ENCODE measurements around the gene MAPKAP1.

MAPKAP1 gene

GRCh38 chr9:125663127-125663526 lies 43.9 kb downstream of the MAPKAP1 start:
- Histone ChIP-seq H3K56ac (ENCODE audit: low read length) (no peak overlapping the region), H2BK5ac (ENCODE audit: low read length) (no peak overlapping the region), H3K18ac (ENCODE audit: low read length) (no peak overlapping the region), H3K36me3 (ENCODE audit: control insufficient read depth, insufficient read depth, low read length) (no peaks in the 10 kb centered on the region), H3K23ac (ENCODE audit: low read length) (no peak overlapping the region), H3K27me3 (ENCODE audit: insufficient read depth, low read length, poor library complexity) (no peaks in the 10 kb centered on the region), H3K79me2 (ENCODE audit: control insufficient read depth, insufficient read depth, low read length) (no peaks in the 10 kb centered on the region), H2AK5ac (ENCODE audit: low read length) (no peak overlapping the region), H3K4me1 (ENCODE audit: control insufficient read depth, low read depth, low read length) (peaks cover 4% of the 10 kb centered on the region), H4K5ac (ENCODE audit: low read length) (no peak overlapping the region), H3K4ac (ENCODE audit: low read depth, low read length) (no peak overlapping the region), H4K8ac (ENCODE audit: low read depth, low read length) (no peak overlapping the region), H3K4me3 (ENCODE audit: low read length) (no peak overlapping the region), H3K4me2 (ENCODE audit: low read length) (no peak overlapping the region), H3K9ac (ENCODE audit: low read length) (no peak overlapping the region), H3K79me1 (ENCODE audit: low read length) (peaks cover 3% of the 10 kb centered on the region), H2BK120ac (ENCODE audit: low read depth, low read length) (no peak overlapping the region), H2BK15ac (replicated peaks; ENCODE audit: low read depth) (no peak overlapping the region), H3K27ac (ENCODE audit: low read depth, low read length) (no peak overlapping the region)
- no CpG with 5 or more reads among the region's 3 CpGs for WGBS (ENCODE audit: extremely low coverage, insufficient coverage, low lambda C conversion rate)
- DNase-seq, result no peak

- Histone ChIP-seq H3K56ac (ENCODE audit: low read length) (no peak overlapping the region), H3K27me3 (ENCODE audit: insufficient read depth, low read length, poor library complexity) (no peaks in the 10 kb centered on the region), H3K4me2 (ENCODE audit: low read length) (no peak overlapping the region), H3K79me1 (ENCODE audit: low read length) (peaks cover 3% of the 10 kb centered on the region), H2BK5ac (ENCODE audit: low read length) (no peak overlapping the region), H2BK120ac (ENCODE audit: low read depth, low read length) (no peak overlapping the region), H3K18ac (ENCODE audit: low read length) (no peak overlapping the region), H3K4ac (ENCODE audit: low read depth, low read length) (no peak overlapping the region), H3K4me3 (ENCODE audit: low read length) (no peak overlapping the region), H2BK15ac (replicated peaks; ENCODE audit: low read depth) (no peak overlapping the region), H4K5ac (ENCODE audit: low read length) (no peak overlapping the region), H3K23ac (ENCODE audit: low read length) (no peak overlapping the region), H3K36me3 (ENCODE audit: control insufficient read depth, insufficient read depth, low read length) (no peaks in the 10 kb centered on the region), H3K9ac (ENCODE audit: low read length) (no peak overlapping the region), H2AK5ac (ENCODE audit: low read length) (no peak overlapping the region), H3K27ac (ENCODE audit: low read depth, low read length) (no peak overlapping the region), H3K4me1 (ENCODE audit: control insufficient read depth, low read depth, low read length) (peaks cover 4% of the 10 kb centered on the region), H4K8ac (ENCODE audit: low read depth, low read length) (no peak overlapping the region), H3K79me2 (ENCODE audit: control insufficient read depth, insufficient read depth, low read length) (no peaks in the 10 kb centered on the region)
- peak; percentile 55 for DNase-seq
- WGBS (ENCODE audit: extremely low coverage, insufficient coverage, low lambda C conversion rate), result no CpG with 5 or more reads among the region's 6 CpGs
These were observed 46.5 kb downstream of the MAPKAP1 start for GRCh38 chr9:125660557-125660956.

GRCh38 chr9:125659954-125660353 lies 47.1 kb downstream of the MAPKAP1 start:
- H3K36me3 ChIP-seq (ENCODE audit: control insufficient read depth, insufficient read depth, low read length), result no peaks in the 10 kb centered on the region
- H3K27ac ChIP-seq (ENCODE audit: low read depth, low read length), result no peak overlapping the region
- H2AK5ac ChIP-seq (ENCODE audit: low read length), result no peak overlapping the region
- no peak overlapping the region for H4K5ac ChIP-seq (ENCODE audit: low read length)
- no peak overlapping the region for H3K9ac ChIP-seq (ENCODE audit: low read length)
- no peaks in the 10 kb centered on the region for H3K27me3 ChIP-seq (ENCODE audit: insufficient read depth, low read length, poor library complexity)
- H3K79me2 ChIP-seq (ENCODE audit: control insufficient read depth, insufficient read depth, low read length), result no peaks in the 10 kb centered on the region
- DNase-seq, result peak; percentile 41
- H3K18ac ChIP-seq (ENCODE audit: low read length), result no peak overlapping the region
- no CpG with 5 or more reads among the region's 4 CpGs for WGBS (ENCODE audit: extremely low coverage, insufficient coverage, low lambda C conversion rate)
- peaks cover 3% of the 10 kb centered on the region for H3K79me1 ChIP-seq (ENCODE audit: low read length)
- H2BK120ac ChIP-seq (ENCODE audit: low read depth, low read length), result no peak overlapping the region
- H3K4ac ChIP-seq (ENCODE audit: low read depth, low read length), result no peak overlapping the region
- no peak overlapping the region for H3K56ac ChIP-seq (ENCODE audit: low read length)
- H3K23ac ChIP-seq (ENCODE audit: low read length), result no peak overlapping the region
- peaks cover 4% of the 10 kb centered on the region for H3K4me1 ChIP-seq (ENCODE audit: control insufficient read depth, low read depth, low read length)
- no peak overlapping the region for H2BK15ac ChIP-seq (replicated peaks; ENCODE audit: low read depth)
- H2BK5ac ChIP-seq (ENCODE audit: low read length), result no peak overlapping the region
- no peak overlapping the region for H3K4me2 ChIP-seq (ENCODE audit: low read length)
- no peak overlapping the region for H4K8ac ChIP-seq (ENCODE audit: low read depth, low read length)
- no peak overlapping the region for H3K4me3 ChIP-seq (ENCODE audit: low read length)

GRCh38 chr9:125659201-125659840 lies 47.7 kb downstream of the MAPKAP1 start:
- no peaks in the 10 kb centered on the region for H3K79me2 ChIP-seq (ENCODE audit: control insufficient read depth, insufficient read depth, low read length)
- no peak overlapping the region for H3K27ac ChIP-seq (ENCODE audit: low read depth, low read length)
- H3K4me1 ChIP-seq (ENCODE audit: control insufficient read depth, low read depth, low read length), result peaks cover 4% of the 10 kb centered on the region
- H3K56ac ChIP-seq (ENCODE audit: low read length), result no peak overlapping the region
- no peak overlapping the region for H2BK5ac ChIP-seq (ENCODE audit: low read length)
- H2BK15ac ChIP-seq (replicated peaks; ENCODE audit: low read depth), result no peak overlapping the region
- H2AK5ac ChIP-seq (ENCODE audit: low read length), result no peak overlapping the region
- H2BK120ac ChIP-seq (ENCODE audit: low read depth, low read length), result no peak overlapping the region
- no peak overlapping the region for H3K18ac ChIP-seq (ENCODE audit: low read length)
- no peak overlapping the region for H3K4me2 ChIP-seq (ENCODE audit: low read length)
- H4K8ac ChIP-seq (ENCODE audit: low read depth, low read length), result no peak overlapping the region
- H3K4ac ChIP-seq (ENCODE audit: low read depth, low read length), result no peak overlapping the region
- no peak for DNase-seq
- no peaks in the 10 kb centered on the region for H3K36me3 ChIP-seq (ENCODE audit: control insufficient read depth, insufficient read depth, low read length)
- H3K27me3 ChIP-seq (ENCODE audit: insufficient read depth, low read length, poor library complexity), result no peaks in the 10 kb centered on the region
- H4K5ac ChIP-seq (ENCODE audit: low read length), result no peak overlapping the region
- no CpG with 5 or more reads among the region's 2 CpGs for WGBS (ENCODE audit: extremely low coverage, insufficient coverage, low lambda C conversion rate)
- H3K9ac ChIP-seq (ENCODE audit: low read length), result no peak overlapping the region
- H3K79me1 ChIP-seq (ENCODE audit: low read length), result peaks cover 3% of the 10 kb centered on the region
- H3K4me3 ChIP-seq (ENCODE audit: low read length), result no peak overlapping the region
- no peak overlapping the region for H3K23ac ChIP-seq (ENCODE audit: low read length)

GRCh38 chr9:125656560-125656959 lies 50.4 kb downstream of the MAPKAP1 start:
- no peak overlapping the region for H2BK15ac ChIP-seq (replicated peaks; ENCODE audit: low read depth)
- no peaks in the 10 kb centered on the region for H3K36me3 ChIP-seq (ENCODE audit: control insufficient read depth, insufficient read depth, low read length)
- no peak overlapping the region for H2BK5ac ChIP-seq (ENCODE audit: low read length)
- no peak overlapping the region for H3K4ac ChIP-seq (ENCODE audit: low read depth, low read length)
- DNase-seq, result no peak
- H4K8ac ChIP-seq (ENCODE audit: low read depth, low read length), result no peak overlapping the region
- H3K79me2 ChIP-seq (ENCODE audit: control insufficient read depth, insufficient read depth, low read length), result peaks cover 2% of the 10 kb centered on the region
- H3K56ac ChIP-seq (ENCODE audit: low read length), result no peak overlapping the region
- H3K4me1 ChIP-seq (ENCODE audit: control insufficient read depth, low read depth, low read length), result peaks cover 14% of the 10 kb centered on the region
- H3K4me2 ChIP-seq (ENCODE audit: low read length), result no peak overlapping the region
- no peak overlapping the region for H3K9ac ChIP-seq (ENCODE audit: low read length)
- H3K23ac ChIP-seq (ENCODE audit: low read length), result no peak overlapping the region
- no peak overlapping the region for H4K5ac ChIP-seq (ENCODE audit: low read length)
- H3K27me3 ChIP-seq (ENCODE audit: insufficient read depth, low read length, poor library complexity), result no peaks in the 10 kb centered on the region
- WGBS (ENCODE audit: extremely low coverage, insufficient coverage, low lambda C conversion rate), result no CpG with 5 or more reads among the region's 3 CpGs
- H3K18ac ChIP-seq (ENCODE audit: low read length), result no peak overlapping the region
- no peak overlapping the region for H2AK5ac ChIP-seq (ENCODE audit: low read length)
- no peak overlapping the region for H3K27ac ChIP-seq (ENCODE audit: low read depth, low read length)
- H3K79me1 ChIP-seq (ENCODE audit: low read length), result peaks cover 3% of the 10 kb centered on the region
- H3K4me3 ChIP-seq (ENCODE audit: low read length), result no peak overlapping the region
- H2BK120ac ChIP-seq (ENCODE audit: low read depth, low read length), result no peak overlapping the region
